ENCODE data around the gene PCDH11Y.
"Not testable (repeated sequence)": the region's sequence is repeated elsewhere in the genome, so short reads cannot be mapped to it uniquely, and the experiment has no call there.

DNA sequence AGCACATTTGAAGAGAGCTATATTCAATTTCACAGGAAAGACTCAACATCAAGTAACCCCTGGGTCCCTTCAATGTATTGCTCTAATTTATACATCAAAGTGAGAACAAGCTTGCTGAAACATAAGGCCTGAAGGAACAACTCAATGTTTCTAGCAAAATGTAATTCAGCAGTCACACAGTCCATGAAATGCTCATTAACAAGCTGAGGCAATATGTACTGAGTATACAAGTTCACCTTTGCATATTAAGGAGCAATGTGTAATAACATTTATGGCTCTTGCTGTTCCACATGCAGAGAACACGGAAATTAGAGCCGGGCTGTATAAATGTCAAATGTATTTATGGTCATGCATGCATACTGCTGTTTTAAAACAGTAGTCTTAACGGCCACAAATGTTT, 342.1 kb downstream of the PCDH11Y start:
- not testable (repeated sequence) for TF ChIP-seq CTCF (IDR thresholded peaks at IDR 0.05; ENCODE audit: low read length); EZH2 (optimal IDR thresholded peaks at IDR 0.05; ENCODE audit: low read depth, low read length)
